GM21786 (cell line): Measurements from ENCODE around the gene CRY2.
"Not testable (repeated sequence)": the region's sequence is repeated elsewhere in the genome, so short reads cannot be mapped to it uniquely, and the experiment has no call there.

Experiments
- ATAC-seq: cut with Tn5 transposase; IDR thresholded peaks from one replicate; pipeline ENCODE4 v1.9.1; 2021; ENCODE audit not compliant: unreplicated experiment

Gene CRY2

DNA sequence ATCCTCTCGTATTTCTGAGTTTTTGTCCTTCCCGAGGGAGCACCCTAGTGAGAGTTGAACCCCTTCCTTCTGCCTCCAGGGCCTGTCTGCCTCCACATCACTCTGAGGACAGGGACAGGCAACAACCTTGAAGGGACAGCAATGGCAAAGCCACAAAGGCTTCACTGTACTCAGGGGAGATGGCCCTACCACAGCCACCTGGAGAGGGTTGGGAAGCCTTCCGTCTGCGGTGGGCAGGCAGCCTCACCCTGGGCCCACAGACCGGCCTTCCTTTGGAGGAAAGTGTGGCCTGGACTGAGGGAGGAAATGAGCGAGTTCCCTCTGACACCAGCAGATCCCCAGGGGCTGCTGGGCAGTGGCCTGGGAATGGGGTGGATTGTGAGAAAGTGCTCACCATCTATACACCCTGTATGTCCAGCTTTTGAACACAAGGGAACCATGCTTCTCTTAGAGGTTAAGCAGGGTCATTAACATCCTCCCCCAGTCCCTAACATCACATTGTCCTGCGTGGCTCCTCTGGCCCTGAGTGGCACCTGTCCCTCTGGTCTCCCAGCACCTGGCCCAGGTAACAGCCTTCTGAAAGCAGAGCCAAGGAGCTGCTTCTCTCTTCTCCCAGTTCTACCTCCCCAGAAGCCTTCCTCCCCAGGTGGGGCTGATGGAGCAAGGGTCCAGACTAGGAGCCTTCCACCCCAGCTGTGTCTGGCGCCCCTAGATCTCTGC, 35.5 kb upstream of the CRY2 start:
- no peak for ATAC-seq

DNA sequence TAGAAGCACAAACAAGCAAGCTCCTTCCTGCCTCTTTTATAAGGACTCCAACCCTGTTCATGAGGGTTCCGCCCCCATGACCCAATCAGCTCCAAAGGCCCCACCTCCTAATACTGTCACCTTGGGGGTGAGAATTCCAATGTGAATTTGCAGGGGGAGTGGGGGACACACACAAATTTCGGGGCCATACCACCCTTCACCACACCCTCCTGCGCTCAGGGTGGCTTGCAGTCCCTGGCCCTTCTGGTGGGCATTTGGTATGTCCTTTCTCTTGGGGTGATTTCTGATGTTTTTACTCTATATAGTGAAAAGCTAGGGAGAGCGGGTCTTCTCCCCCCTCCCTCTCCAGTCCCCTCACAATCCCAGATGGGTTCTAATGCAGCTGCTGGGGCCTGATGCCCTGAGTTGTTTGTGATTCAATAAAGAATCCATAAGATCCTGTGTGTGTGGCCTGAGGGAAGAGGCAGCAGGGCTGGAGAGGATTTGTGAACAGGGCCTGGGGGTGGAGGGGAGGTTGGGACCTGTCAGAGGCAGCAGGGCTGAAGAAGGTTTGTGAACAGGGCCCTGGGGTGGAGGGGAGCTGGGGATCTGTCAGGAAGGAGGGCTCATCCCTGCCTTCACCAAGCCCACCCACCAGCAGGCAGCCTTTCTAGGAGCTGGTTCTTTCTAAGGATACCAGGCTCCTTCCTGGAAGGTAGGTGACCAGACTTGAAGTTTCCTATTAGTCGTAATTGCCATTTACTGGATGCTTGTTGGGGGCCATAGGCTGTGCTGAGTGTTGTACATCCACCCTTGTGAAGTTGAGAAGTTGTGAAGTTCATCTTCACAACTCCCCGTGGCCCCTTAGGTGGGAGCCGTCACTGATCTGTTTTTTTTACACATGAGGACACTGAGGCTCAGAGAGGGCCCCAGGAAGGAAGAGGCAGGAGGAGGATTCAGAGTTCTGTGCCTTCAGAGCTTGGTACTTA, 34.4 kb upstream of the CRY2 start:
- no peak for ATAC-seq

DNA sequence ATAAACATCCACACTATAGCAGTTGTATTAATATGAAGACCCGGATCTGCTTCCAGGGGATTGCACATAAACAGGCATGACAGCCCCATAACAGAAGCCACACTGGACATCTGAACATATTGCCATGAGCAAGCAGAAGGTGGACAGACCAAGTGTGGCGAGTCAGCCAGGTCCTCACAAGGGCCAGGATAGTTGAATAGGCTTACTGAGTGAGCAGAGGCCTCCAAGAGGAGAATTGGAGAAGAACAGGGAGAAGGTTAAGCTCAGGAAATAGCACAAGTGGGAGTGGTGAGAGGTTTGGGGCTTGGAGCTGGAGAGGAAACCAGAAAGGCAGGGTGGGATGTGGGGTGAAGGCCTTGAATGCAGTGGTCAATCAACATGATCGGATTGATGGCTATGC, 31.5 kb upstream of the CRY2 start:
- no peak for ATAC-seq

DNA sequence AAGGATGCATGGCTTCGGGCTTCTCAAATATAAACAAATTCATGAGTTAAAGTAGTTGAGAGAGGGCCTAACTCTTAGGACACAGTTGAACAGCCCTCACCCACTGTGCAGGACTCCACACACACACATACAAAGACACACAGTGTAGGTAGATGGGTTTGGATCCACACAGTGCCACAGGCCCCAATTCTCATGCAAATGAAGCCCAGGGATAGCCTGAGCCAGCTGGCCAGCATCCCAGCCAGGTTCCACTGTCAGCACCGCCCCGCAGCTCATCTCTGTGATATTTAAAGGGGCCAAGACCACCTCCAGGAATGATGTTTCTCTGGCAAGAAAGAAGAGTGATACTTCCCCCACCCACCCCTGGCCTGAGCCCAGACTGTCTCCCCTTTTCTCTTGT, 30.7 kb upstream of the CRY2 start:
- ATAC-seq: no peak

DNA sequence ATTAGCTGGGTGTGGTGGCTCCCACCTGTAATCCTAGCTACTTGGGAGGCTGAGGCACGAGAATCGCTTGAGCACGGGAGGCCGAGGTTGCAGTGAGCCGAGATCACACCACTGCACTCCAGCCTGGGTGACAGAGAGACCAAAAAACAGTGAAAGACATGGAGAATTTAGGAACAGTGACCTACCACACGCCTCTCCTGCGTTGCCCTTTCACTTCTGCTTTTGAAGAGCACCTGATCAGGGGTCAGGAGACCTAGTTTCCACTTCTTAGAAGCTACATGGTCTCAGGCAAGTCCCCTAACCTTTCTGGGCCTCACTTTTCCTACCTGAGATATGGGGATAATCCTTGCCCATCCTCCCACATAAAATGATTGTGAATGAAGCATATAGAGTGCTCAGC, 30.1 kb upstream of the CRY2 start:
- ATAC-seq: peak; percentile 94

DNA sequence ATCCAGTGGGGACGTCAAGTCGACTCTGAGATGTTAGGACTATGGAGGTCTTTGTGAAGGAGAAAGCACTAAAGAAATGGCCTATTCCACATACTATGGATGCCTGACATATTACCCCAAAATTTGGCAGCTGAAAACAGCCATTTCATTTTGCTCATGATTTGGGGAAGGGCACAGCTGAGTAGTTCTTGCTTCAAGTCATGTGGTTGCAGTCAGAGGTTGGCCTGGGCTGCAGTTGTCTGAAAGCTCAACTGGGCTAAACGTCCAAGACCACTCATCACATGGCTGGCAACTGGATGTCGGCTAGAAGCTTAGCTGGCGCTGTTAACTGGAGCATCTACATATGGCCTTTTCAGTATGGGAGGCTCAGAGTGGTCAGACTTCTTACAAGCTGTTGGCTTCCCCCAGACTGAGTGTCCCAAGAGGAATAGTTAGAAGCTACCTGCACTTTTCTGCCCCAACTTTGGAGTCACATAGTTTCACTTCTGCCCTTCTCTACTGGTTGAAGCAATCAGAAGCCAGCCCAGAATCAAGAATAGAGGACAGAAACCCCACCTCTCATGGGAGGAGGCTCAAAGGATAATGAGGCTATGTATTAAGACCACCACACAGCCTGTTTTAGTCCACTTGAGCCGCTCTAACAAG, 28.2 kb upstream of the CRY2 start:
- ATAC-seq: no peak

DNA sequence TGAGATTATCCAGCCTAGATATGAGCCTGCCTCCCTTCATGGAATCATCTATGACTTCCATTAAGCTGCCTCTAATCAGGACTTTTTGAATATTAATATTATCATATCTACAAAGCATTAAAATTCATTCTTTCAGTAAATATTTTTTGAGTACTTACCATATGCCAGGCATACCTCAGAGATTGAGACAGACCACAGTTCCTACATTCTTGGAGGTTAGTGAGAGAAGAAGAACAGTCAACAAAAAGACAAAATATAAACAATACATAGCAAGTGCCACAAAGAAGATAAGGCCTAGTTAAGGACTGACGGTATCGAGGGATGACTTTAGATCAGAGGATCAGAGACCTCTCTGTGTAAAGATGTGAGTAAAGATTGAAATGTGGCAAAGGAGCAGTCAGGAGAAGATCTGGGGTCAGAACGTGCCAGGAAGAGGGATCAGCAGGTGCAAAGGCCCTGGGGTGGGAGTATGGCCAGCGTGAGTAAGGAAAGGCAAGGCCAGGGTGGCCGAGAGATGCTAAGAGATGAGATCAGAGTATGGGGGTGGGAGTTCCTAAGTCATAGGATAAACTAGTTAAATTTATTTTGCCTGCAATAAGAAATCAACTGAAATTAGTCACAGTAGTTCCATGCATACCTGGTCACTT, 26.9 kb upstream of the CRY2 start:
- no peak for ATAC-seq

DNA sequence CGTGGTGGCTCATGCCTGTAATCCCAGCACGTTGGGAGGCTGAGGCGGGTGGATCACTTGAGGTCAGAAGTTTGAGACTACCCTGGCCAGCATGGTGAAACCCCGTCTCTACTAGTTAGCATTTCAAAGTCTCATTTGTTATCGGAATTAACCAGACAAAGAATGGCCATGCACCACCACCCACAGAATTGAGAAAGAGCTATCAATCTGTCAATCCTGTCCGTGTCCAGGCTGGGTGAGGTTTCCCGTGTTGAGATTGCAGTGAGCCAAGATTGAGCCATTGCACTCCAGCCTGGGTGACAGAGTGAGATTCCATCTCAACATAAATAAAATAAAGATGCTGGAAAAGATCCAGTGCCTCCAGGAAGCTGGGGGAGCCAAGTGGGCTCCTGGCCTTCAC, 20.8 kb upstream of the CRY2 start:
- not testable (repeated sequence) for ATAC-seq

DNA sequence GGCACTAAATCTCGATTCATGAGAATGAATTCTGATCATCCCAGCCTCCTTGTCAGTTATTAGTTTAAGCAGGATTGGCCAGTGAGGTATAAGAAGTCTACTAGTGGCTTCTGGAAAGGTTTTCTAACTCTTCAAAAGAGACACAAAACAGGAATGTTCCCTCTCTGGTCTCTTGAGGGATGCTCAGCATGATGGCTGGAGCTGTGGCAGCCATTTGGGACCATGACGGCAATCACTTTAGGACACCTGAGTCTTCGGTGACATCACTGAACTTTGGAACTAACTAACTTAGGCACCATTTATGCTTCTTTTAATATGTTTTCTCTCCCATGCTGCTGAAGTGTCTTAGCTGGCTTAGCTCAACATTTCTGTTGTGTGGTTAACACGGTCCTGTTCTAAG, 20.2 kb upstream of the CRY2 start:
- ATAC-seq: no peak

DNA sequence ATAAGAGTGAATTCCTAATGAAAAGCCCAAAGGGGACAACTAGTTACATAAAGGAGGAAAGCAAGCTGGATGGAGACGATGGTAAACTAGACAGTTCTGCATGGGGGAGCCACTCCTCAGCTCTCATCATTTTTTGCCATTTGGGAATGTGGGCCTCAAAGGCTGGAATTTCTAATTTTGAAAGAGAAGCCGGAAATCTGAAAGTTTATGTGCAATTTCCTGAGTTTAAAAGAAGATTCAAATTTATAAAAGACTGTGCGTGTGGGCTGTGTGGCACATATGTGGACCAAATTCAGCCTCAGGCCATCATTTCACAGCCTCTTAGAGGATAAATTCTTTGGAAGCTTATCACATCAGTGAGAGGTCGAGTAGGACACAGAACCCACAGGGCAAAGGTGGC, 18.3 kb upstream of the CRY2 start:
- no peak for ATAC-seq

DNA sequence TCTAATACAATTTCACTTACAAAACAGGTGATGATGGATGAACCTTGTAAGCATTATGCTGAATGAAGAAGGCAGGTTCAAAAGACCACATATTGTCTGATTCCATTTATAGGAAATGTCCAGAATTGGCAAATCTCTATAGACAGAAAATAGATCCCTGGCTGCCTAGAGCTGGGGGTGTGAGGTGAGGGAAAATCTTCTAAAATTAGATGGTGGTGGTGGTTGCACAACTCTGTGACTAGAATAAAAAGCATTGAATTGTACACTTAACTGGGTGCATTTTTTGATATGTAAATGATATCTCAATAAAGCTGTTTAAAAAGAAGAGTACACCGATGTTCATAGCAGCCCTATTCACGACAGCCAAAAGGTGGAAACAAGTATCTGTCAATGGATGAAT, 16.7 kb upstream of the CRY2 start:
- no peak for ATAC-seq

DNA sequence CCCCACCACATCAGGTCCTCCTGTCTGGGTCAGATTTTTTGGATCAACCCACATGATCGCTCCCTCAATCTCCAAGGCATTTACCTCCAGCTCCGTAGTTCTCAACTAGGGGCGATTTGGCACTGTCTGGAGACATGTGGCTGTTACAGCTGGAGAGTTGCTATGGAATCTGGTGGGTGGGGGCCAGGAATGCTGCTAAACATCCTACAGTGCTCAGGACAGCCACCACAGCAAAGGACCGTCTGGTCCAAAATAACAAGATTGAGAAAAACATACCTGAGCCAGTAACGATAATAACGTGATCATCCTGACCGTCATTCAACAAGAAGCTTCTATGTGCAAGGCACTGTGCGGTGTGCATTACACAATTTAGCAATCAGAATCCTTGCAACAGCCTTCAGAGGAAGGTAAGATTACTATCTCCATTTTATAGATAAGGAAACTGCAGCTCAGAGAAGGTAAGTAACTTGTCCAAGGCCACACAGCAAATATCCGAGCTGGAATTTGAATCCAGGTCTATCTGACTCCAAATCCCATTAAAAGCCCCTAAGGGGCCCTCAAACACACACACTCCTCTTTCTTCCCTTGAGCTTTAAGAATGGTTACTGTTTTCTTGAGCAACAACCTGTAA, 14.3 kb upstream of the CRY2 start:
- no peak for ATAC-seq

DNA sequence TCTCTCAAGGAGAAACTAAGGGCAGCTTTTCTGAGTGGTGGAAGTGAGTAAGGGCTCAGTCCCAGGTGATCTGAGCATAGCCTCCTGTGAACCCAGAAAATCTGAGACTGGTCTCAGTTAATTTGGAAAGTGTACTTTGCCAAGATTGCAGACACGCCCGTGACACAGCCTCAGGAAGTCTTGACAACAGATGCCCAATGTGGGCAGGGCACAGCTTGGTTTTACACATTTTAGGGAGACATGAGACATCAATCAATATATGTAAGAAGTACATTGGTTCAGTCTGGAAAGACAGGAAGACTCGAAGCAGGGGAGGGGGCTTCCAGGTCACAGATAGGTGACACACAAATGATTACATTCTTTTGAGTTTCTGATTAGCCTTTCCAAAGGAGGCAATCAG, 13.5 kb upstream of the CRY2 start:
- ATAC-seq: no peak

DNA sequence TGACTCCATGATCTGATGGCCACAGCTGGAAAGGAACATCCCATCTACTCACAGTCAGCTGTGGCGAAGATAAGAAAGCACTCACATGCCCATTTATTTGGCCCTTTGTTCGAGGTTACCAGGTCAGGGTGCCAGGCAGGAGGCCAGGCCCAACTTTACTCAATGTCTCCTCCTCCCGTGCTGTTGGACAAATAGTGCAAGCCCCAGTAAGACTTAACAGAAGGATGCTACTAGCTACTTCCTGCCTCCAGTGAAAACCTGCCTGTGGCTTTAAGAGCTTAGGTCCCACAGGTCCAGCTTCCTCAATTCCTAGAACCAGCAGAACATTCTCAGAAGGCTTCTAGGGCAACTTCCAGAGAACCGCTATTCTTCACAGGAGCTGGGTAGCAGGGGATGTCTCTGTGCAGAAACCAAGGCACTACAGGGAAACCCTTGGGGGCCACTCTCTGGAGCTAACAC, 12.9 kb upstream of the CRY2 start:
- no peak for ATAC-seq

DNA sequence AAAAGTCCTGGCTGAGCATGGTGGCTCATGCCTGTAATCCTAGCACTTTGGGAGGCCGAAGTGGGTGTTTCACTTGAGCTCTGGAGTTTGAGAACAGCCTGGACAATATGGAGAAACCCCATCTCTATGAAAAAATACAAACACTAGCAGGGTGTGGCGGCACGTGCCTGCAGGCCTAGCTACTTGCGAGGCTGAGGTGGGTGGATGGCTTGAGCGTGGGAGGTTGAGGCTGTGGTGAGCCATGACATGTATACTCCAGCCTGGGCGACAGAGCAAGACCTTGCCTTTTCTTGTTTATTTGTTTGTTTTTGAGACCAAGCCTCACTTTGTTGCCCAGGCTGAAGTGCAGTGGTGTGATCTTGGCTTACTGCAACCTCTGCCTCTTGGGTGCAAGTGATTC, 8.1 kb upstream of the CRY2 start:
- ATAC-seq: no peak

DNA sequence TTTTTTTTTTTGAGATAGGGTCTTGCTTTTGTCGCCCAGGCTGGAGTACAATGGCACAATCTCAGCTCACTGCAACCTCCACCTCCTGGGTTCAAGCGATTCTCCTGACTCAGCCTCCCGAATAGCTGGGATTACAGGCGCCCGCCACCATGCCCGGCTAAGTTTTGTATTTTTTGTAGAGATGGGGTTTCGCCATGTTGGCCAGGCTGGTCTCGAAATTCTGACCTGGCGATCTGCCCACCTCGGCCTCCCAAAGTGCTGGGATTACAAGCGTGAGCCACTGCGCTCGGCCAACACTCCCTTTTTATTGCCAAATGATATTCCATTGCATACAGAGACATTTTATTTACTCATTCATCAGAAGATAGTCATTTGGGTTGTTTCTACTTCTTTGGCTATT, 7.0 kb upstream of the CRY2 start:
- ATAC-seq: not testable (repeated sequence)

DNA sequence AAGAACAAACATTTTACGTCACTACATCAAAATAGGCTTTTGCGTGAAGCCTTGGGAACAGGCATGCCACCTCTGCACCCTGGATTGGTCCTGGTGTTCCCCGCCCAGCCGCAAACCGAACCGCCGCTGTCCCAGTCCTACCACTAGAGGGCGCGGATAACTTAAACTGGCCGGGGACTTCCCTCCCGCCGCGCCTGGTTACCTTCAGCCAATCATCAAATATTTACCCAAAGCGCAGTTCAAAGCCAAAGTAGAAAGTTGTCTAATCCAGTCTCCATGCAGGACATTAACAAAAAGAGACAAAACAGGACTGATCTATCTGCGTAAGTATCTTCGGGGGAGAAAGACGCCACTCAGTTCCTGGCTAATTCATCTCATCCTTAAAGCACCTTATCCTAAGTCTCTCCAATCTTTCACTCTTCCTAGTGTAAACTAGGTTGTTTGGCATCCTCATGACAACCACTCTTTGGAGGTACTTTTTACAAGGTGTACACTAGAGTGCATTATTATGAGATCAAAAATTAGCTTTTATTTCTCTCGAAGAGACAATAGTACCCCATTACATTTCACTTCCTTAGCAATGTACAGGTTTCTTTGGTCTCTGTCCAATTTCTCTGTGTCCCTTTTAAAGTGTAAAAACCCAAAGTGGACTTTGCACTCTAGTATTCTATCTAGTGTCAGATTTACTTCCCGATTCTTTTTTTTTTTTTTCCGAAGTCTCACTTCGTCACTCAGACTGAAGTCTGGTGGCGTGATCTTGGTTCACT, 3.9 kb upstream of the CRY2 start:
- ATAC-seq: no peak

DNA sequence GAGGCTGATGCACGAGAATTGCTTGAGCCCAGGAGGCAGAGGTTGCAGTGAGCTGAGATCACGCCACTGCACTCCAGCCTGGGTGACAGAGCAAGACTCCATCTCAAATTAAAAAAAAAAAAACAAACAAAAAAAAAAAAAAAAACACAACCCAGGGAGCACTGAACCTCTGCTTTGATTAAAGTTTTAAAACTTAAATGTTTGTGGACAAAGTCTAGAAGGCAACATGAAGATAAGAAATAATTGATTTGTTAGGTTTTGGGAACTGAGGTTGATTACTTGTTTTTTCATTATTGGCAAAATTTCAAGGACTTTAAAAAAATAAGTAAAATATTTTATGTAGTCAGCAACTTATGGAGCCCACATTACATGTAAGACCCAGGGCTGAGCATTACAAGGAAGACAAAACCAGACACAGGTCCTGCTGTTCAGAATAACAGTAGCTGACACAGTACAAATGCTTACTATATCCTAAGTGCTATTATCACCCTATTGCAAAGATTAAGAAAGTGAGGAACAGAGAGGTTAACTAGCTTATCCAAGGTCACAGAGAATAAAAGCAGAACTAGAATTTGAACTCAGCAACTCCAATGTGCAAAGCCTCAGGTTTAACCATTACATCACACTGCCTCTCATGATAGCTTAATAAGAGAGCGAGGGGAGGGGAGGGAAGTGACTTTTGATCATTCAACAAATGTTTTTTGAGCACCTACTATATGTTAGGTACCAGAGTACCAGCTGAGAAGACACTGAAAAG, 2.3 kb upstream of the CRY2 start:
- no peak for ATAC-seq

DNA sequence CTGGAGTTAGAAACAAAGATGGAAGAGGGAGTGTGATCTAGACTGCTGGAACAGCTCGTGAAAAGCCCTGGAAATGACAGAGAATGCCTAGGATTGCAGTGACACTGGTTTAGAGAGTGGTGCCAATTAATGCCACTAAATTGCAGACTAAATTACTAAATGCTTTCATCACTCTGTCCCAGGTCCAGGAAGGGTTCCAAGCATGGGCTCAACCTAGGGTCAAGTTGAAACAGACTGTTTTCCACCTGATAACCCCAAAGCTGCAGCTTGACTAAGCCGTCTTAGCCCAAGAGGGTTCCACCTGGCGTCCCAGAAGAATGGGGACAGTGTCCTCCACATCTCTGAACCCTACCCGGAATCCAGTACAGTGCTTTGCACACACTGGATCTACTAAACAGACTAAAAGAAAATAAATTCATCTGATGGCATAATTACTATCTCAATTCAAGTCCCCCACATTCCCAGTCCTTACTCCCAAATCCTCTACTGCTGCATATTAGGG, 1.1 kb upstream of the CRY2 start:
- no peak for ATAC-seq
